Fibroblast of skin of left quadriceps (primary cell): ENCODE data around the gene ALG3.

Experiments
- DNase-seq, 2 experiments: peaks; one replicate each; pipeline ENCODE4 v3.0.0-alpha.2; 2013; ENCODE audit warnings: low read depth in 2 of 2

Gene ALG3

GRCh38 chr3:184235381-184236032, 13.3 kb downstream of the ALG3 start:
- no peak for DNase-seq

DNA sequence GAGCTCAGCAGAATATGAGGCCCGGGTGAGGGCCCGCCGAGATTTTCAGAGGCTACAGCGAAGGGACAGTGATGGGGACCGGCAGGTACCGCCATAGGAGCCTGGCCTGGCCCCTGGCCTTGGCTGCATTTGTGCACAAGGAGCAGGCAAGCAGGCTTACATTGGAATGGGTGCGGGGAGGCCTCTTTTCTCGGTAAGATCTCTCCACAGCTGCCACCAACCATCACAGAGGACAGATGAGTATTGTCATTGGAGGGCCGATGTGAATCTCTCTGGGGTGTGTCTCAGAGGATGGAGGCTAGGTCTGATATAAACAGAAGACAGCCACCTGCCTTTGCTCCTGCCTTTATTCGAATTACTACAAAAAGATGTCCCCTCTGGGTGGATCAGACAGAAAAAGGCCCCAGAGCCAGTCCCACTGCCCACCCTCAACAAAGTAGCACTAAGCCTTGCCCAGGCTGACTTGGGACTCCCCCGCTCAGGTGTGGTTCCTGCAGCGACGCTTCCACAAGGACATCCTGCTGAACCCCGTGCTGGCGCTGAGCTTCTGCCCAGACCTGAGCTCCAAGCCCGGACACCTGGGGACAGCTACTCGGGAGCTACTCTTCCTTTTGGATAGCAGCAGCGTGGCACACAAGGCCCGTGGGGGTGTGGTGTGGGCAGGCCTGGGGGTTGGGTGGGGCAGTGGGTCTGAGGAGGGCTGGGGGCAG, 13.9 kb downstream of the ALG3 start:
- DNase-seq = no peak

- no peak for DNase-seq
Observed at GRCh38 chr3:184234224-184234623, 14.5 kb downstream of the ALG3 start.

- no peak for DNase-seq
Observed at GRCh38 chr3:184233127-184233843, 15.5 kb downstream of the ALG3 start.

GRCh38 chr3:184231671-184232070, 17.1 kb downstream of the ALG3 start:
- DNase-seq = no peak

DNA sequence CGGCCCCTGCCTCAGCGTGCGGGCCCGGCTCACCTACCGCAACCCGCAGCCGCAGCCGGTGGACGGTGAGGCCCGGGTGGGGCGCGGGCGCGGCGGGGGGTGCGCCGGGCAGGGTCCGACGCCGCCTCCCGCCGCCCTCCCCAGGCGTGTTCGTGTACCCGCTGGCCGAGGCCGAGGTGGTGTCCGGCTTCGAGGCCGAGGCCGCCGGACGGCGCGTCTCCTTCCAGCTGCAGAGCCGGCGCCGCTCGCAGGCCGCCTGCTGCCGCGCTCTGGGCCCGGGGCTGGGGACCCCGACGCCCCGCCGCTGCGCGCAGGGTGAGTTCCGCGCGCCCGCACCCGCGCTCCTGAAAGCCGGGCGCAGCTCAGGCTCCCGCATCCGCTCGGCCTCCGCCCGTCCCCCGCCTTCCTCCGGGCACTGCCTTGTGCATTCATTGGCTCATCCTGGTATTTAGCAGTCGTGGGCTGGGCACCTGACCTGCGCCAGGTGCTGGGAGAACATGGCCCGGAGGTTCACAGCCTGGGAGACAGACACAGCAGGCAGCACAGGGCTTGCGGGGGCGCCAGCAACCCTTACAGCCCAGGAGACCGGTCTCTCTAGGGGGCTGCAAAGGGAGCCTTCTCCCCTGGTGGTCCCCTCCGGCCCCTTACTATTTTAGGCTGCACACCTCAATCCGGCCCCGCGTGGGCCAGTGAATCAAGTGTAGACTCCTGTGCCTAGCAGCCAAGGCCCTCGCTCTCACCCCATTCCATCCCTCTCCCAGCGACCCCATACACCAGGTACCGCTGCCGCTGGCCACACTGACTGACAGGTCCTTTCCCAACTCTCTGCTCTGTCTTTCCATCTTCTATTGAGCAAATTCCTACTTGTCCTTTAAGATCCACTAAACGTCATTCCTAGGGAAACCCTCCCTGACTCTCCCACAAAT, 17.9 kb downstream of the ALG3 start:
- DNase-seq = no peak

- no peak for DNase-seq
Observed at GRCh38 chr3:184230081-184230602, 18.6 kb downstream of the ALG3 start.

GRCh38 chr3:184229394-184230080, 19.2 kb downstream of the ALG3 start, which contains the start of gene VWA5B2:
VWA5B2 (plus strand) TSS chr3:184229585; CDS start chr3:184230529, 944 bp downstream.
- no peak for DNase-seq

DNA sequence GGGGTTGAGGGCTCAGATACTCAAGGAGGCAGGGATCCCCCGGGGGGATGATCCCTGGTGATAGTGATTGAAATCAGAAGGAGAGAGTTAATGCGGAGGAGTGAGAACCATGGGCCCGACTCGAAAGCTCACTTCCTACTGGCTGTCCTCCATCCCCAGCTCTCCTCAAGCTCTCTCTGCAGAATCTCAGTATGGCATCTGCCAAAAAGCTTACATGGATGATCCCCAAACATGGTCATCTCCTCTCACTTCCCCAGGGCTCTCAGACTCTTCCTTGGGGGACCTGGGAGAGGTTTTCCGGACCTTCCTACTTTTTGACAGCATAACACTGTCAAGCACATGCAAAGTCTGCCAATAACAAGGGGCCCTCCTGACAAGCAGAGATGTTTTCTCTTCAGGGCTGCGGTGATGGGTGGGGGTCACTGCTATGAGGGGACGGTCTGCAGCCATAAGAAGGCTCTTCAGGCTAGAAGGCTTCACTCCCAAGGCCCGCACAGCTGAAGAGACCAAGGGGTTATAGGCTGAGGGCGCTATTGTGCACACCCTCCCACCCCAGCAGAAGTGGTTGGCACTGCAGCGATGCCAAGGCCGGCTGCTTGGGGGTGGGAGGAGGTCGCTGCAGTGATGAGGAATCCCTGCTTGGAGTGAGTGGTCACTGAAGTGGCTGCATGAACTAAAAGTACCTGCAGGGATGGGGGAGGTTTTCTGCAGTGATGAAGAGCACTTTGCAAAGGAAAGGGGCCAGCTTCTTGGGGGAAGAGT, 20.2 kb downstream of the ALG3 start:
- DNase-seq = no peak

DNA sequence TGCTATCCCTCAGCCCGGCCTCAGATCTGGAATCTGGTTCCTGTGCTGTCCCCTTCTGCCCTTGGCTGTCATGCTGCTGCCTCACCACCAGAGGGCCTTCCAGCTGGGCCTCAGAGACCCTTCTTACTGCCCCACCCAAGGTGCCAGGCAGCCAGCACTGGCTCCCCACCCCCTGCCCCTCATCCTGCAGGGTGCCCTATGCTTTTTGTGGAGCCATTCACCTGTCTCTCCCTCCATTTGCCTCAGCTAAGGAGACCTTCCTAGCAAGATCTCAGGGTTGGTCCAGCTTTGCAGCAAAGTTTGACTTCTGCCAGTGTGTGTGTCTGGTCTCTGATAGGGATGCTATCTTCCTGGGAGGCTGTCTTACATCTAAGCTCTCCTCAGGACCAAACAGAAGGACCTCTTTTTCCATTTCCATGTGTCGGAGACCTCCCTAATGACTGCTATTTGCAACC, 21.3 kb downstream of the ALG3 start:
- no peak for DNase-seq

- no peak for DNase-seq
Observed at GRCh38 chr3:184223946-184224345, 24.8 kb downstream of the ALG3 start.

- DNase-seq = no peak
Observed at GRCh38 chr3:184222521-184222920, 26.2 kb downstream of the ALG3 start.

DNA sequence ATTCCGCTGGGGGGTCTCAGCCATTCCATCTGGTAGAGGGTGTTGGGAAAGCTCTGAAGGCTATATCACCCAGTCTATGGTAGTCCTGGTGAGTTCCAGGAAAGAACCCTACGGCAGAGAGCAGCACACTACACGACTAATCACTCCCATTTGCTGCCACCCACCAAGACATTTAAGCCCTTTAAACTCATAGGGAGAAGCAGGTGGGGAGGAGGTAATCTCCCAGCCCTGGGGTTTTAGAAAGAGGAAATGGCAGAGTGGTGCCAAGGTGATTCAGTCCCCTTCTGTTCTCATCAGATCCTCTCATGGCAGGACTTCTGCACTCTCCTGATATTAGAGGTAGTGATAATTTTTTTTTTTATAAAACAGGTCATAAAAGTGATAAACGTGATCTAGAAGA, 29.9 kb downstream of the ALG3 start:
- DNase-seq = no peak

GRCh38 chr3:184211718-184212117, 37.0 kb downstream of the ALG3 start:
- no peak for DNase-seq

DNA sequence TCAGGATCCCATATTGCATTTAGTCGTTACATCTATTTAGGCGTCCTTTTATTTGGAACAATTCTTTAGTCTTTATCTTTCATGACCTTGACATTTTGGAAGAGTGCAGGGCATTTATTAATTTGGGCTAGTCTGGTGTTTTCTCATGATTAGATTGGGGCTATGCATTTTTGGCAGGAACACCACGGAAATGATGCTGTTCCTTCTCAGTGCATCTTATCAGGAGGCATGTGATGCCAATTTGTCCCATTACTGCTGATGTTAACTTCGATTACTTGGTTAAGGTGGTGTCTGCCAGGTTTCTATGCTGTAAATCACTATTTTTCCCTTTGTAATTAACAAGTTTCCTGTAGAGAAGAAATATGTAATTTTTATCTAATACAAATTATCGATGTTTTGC, 37.5 kb downstream of the ALG3 start:
- no peak for DNase-seq

DNA sequence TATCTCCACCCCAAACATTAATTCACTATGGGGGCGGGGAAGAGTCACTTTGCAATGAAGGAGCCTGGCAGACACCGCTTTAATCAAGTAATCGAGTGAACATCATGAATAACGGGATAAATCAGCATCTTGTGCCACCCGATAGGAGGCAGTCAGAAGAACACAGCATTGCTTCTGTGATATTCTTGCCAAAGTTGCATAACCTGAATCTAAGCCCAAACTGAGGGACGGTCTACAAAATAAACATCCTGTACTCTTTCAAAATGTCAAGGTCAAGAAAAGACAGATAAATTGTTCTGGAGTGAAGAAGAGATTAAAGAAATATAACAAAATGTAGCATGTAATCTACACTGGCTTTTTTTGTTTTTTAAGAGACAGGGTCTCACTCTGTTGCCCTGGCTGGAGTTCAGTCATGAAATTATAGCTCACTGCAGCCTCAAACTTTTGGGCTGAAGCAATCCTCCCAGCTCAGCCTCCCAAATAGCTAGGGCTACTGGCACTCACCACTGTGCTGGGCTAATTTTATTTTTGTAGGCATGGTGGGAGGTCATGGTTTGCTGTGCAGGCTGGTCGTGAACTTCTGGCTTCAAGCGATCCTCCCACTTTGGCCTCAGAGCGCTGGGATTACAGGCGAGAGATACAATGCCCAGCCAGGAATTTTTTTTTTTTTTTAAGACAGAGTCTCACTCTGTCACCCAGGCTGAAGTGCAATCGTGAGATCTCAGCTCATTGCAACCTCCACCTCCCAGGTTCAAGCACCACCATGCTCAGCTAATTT, 39.4 kb downstream of the ALG3 start:
- DNase-seq = no peak

GRCh38 chr3:184203526-184203925, 45.2 kb downstream of the ALG3 start:
- no peak for DNase-seq

DNA sequence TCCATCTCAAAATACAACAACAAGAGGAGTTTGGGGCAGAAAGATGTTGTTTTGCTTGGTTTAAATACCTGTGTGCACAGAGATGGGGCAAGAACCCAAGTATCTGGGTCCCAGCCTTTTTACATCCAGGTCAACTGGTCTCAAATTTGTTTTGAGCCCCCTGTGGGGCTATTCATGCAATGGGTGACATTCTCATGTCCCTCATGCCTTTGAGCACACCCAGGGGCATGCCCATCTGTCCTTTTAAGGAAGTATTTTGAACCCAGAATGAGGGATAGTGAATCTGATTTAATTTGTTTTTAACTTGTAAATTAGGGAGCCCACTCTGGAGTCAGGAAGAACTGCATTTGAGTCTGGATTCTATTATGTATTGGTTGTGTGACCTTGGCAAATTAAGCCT, 47.9 kb downstream of the ALG3 start:
- DNase-seq = no peak

DNA sequence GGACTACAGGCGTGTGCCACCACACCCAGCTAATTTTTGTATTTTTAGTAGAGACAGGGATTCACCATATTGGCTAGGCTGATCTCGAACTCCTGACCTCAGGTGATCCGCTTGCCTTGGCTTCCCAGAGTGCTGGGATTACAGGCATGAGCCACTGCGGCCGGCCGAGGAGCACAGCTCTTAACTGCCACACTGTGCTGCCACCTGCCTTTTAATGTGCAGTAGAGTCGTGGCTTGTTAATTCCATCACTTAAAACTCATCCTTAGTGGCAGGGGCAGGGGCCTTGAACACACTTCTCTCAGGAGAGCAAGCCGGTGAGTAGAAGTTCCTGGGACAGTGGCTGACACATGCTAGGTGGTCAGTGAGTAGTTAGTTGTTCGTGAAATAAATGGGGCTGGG, 50.3 kb downstream of the ALG3 start:
- DNase-seq = no peak
